Activated CD4-positive, alpha-beta T cell treated with anti-CD3 and anti-CD28 coated beads for 48 hours (primary cell): ENCODE results near the gene TDRD6.

Experiments
- DNase-seq: peaks from one replicate; pipeline ENCODE4 v3.0.0-alpha.2; 2020

TDRD6 gene

GRCh38 chr6:46748940-46749503 lies 61.3 kb downstream of the TDRD6 start:
- no peak for DNase-seq

GRCh38 chr6:46749731-46750130 lies 62.0 kb downstream of the TDRD6 start:
- DNase-seq: no peak

DNA sequence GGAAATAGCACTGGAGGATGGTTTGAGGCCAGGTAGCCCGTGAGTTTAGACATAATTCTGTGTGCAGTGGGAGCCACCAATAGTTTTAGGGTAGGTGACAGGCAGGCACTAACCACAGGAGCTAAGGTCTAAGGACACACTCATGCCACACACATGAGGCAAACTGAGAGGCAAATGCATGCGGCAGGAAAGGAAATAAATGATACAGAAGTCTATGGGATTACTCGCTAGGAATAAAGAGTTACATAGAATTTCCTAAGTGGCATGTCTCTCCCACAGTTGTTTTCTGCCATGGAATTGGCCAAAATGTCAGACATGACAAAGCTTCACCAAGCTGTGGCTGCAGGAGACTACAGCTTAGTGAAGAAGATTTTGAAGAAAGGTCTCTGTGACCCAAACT lies 64.0 kb downstream of the TDRD6 start:
- DNase-seq: no peak
